Activated CD8-positive, alpha-beta memory T cell treated with anti-CD3 and anti-CD28 coated beads for 1 hour (primary cell): ENCODE measurements around the gene RABL2B.

ENCODE experiments used
- DNase-seq, 2 donors: peaks; one replicate each; pipeline ENCODE4 v3.0.0-alpha.2; 2020; ENCODE audit warnings: low read depth in 1 of 2; ENCODE audit errors: extremely low read depth in 1 of 2

The RABL2B gene

GRCh38 chr22:50722716-50723428 lies 60.6 kb downstream of the RABL2B start:
- DNase-seq = no peak

GRCh38 chr22:50722048-50722701 lies 61.3 kb downstream of the RABL2B start:
- DNase-seq = no peak

GRCh38 chr22:50721257-50721844 lies 62.1 kb downstream of the RABL2B start:
- DNase-seq = no peak

- DNase-seq = no peak
Observed at GRCh38 chr22:50720301-50721256, 62.9 kb downstream of the RABL2B start.

- no peak for DNase-seq
Observed at GRCh38 chr22:50719814-50720300, 63.6 kb downstream of the RABL2B start.

GRCh38 chr22:50718352-50718709 lies 65.1 kb downstream of the RABL2B start:
- no peak for DNase-seq

GRCh38 chr22:50717709-50718351 lies 65.6 kb downstream of the RABL2B start:
- no peak for DNase-seq
